HFF-Myc (cell line): ENCODE results near the gene IL1RAPL2.
"Not testable (repeated sequence)": the region's sequence is repeated elsewhere in the genome, so short reads cannot be mapped to it uniquely, and the experiment has no call there.

ENCODE experiments used
- DNase-seq: peaks from one replicate; pipeline ENCODE4 v3.0.0-alpha.2; 2011; ENCODE audit warnings: low read depth; ENCODE audit errors: extremely low read depth
- H3K4me3 ChIP-seq: replicated peaks from 2 replicates; pipeline ENCODE4 v1.5.1; 2011; ENCODE audit warnings: low read depth, mild to moderate bottlenecking, control low read depth, low read length
- CTCF ChIP-seq: IDR thresholded peaks from 2 replicates; pipeline ENCODE4 v1.5.1; 2012; ENCODE audit warnings: mild to moderate bottlenecking, low read depth, low read length, control low read depth; ENCODE audit errors: missing control alignments

IL1RAPL2 gene

GRCh38 chrX:105650986-105651385, 1085.0 kb downstream of the IL1RAPL2 start:
- no peak overlapping the region for H3K4me3 ChIP-seq
- TF ChIP-seq CTCF: no peak
- no peak for DNase-seq

GRCh38 chrX:105653891-105654290, 1087.9 kb downstream of the IL1RAPL2 start:
- no peak overlapping the region for H3K4me3 ChIP-seq
- DNase-seq: no peak
- TF ChIP-seq CTCF: no peak

- H3K4me3 ChIP-seq: no peak overlapping the region
- TF ChIP-seq CTCF: no peak
- no peak for DNase-seq
These were observed 1092.1 kb downstream of the IL1RAPL2 start for GRCh38 chrX:105658136-105658535.

GRCh38 chrX:105662248-105662647, 1096.2 kb downstream of the IL1RAPL2 start:
- DNase-seq: no peak
- no peak for TF ChIP-seq CTCF

GRCh38 chrX:105664243-105664642, 1098.2 kb downstream of the IL1RAPL2 start:
- DNase-seq: no peak
- no peak overlapping the region for H3K4me3 ChIP-seq
- no peak for TF ChIP-seq CTCF

More at GRCh38 chrX:105662248-105662647, 1096.2 kb downstream of the IL1RAPL2 start:
- H3K4me3 ChIP-seq: no peak overlapping the region

GRCh38 chrX:105684288-105684687, 1118.3 kb downstream of the IL1RAPL2 start:
- DNase-seq, H3K4me3 ChIP-seq: not testable (repeated sequence)

- H3K4me3 ChIP-seq: no peak overlapping the region
- no peak for DNase-seq
- no peak for TF ChIP-seq CTCF
These were observed 1128.8 kb downstream of the IL1RAPL2 start for GRCh38 chrX:105694839-105695238.

GRCh38 chrX:105695451-105695850, 1129.5 kb downstream of the IL1RAPL2 start:
- TF ChIP-seq CTCF: no peak
- no peak for DNase-seq
- H3K4me3 ChIP-seq: no peak overlapping the region
